NB4 (cell line): ENCODE data around the gene E2F8.

Source experiments
- DNase-seq: peaks from one replicate; pipeline ENCODE4 v3.0.0; 2010; ENCODE audit warnings: low read depth
- H3K4me3 ChIP-seq: one replicate; pipeline ENCODE4 v1.5.1; 2011; ENCODE audit warnings: mild to moderate bottlenecking, low read depth, low read length, moderate library complexity
- MYC ChIP-seq: IDR thresholded peaks from 2 replicates; pipeline ENCODE4 v1.6.1; 2011; ENCODE audit warnings: low read depth, low read length
- POLR2A ChIP-seq: IDR thresholded peaks from 2 replicates; pipeline ENCODE4 v1.6.1; 2011; ENCODE audit warnings: mild to moderate bottlenecking; ENCODE audit not compliant: insufficient read length; ENCODE audit errors: extremely low read depth
- TF ChIP-seq, protein P1 (sequence below): IDR thresholded peaks from 2 replicates; pipeline ENCODE4 v1.6.1; 2011; ENCODE audit warnings: low read depth, low read length
- TF ChIP-seq, protein P2 (sequence below): IDR thresholded peaks from one replicate; pipeline ENCODE4 v1.5.1; 2012; ENCODE audit warnings: low read depth, low read length

Gene E2F8

DNA sequence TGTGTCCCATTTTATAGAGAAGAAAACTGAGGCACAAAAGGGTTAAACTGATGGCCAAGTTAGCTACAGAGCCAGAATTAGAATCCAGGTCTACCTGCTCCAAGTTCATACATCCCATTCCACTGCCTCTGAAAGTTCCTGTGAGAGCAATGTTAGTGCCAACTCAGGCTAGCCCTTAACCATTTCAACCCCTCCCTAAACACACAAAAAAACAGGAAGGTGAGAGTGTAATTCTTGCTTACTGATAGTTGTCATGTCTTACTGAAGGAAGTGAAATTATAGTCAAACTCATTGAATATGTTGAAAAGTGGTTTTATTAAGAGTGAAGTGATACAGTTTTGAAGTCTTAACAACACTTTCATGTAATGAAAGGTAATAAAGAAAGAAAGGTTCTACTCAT lies 2.9 kb upstream of the E2F8 start:
- H3K4me3 ChIP-seq = no peak overlapping the region
- TF ChIP-seq, protein P1, sequence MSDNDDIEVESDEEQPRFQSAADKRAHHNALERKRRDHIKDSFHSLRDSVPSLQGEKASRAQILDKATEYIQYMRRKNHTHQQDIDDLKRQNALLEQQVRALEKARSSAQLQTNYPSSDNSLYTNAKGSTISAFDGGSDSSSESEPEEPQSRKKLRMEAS = no peak
- no peak for TF ChIP-seq MYC
- TF ChIP-seq, protein P2, sequence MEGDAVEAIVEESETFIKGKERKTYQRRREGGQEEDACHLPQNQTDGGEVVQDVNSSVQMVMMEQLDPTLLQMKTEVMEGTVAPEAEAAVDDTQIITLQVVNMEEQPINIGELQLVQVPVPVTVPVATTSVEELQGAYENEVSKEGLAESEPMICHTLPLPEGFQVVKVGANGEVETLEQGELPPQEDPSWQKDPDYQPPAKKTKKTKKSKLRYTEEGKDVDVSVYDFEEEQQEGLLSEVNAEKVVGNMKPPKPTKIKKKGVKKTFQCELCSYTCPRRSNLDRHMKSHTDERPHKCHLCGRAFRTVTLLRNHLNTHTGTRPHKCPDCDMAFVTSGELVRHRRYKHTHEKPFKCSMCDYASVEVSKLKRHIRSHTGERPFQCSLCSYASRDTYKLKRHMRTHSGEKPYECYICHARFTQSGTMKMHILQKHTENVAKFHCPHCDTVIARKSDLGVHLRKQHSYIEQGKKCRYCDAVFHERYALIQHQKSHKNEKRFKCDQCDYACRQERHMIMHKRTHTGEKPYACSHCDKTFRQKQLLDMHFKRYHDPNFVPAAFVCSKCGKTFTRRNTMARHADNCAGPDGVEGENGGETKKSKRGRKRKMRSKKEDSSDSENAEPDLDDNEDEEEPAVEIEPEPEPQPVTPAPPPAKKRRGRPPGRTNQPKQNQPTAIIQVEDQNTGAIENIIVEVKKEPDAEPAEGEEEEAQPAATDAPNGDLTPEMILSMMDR = no peak
- no peak for TF ChIP-seq POLR2A
- peak; percentile 50 for DNase-seq

DNA sequence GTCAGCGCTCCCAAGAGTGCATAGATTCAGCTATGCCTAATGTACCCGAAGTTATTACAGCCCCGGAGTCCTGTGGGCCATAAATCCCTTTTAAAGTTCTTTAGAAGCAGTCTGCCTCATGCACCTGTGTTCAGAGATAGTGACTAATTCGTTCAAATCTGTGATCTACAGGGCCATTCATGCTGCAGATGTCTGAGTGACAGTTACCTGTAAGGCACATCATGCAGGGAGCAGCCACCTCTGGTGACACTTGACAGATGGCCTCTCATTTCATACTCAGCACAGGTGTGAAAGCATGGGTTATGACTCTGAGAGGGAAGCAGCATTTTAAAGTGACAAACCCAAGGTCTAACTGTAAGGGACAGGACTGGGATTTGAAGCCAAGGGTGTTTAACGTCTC lies 2.4 kb upstream of the E2F8 start:
- H3K4me3 ChIP-seq = no peak overlapping the region
- no peak for DNase-seq
- TF ChIP-seq, protein P1 = no peak

DNA sequence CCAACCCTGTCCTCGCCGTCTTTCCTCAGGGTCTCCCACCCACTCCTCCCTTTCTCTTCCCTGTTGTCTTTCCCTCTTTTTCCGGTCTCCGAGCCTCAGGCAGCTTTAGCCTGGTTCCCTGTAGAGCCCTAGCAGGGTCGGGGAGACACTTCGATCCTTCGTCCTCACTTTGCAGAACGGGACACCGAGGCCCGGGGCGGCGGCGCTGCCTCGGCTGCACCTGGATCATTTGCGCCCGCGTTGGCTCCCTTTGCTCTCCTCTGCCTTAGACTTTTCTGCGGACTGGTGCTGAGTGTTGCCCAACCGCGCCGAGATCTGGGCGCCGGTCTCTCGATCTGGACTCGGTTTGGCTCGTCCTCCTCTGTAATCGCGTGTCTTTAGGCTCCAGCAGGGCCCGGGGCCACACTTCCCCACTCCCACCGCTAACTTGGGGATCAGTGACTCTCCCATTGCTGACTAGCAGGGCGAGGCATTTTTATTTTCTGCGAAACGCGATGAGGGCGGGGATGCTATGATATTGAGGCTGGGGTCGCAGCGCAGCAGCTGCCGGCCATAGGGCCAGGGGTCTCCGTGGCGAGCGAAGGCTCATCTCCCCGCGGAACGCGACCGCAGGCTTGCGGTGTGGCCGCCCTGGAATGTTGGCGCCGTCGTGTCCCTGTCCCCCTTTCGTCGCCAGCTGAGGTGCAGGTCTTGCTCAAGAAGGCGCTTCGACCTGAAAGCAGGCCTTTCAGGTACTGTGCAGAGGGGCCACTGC lies 1.6 kb upstream of the E2F8 start:
- DNase-seq = peak; percentile 27
- H3K4me3 ChIP-seq = peak overlapping the region; percentile 59
- TF ChIP-seq, protein P2 = no peak
- no peak for TF ChIP-seq MYC
- TF ChIP-seq, protein P1 = no peak
- no peak for TF ChIP-seq POLR2A

DNA sequence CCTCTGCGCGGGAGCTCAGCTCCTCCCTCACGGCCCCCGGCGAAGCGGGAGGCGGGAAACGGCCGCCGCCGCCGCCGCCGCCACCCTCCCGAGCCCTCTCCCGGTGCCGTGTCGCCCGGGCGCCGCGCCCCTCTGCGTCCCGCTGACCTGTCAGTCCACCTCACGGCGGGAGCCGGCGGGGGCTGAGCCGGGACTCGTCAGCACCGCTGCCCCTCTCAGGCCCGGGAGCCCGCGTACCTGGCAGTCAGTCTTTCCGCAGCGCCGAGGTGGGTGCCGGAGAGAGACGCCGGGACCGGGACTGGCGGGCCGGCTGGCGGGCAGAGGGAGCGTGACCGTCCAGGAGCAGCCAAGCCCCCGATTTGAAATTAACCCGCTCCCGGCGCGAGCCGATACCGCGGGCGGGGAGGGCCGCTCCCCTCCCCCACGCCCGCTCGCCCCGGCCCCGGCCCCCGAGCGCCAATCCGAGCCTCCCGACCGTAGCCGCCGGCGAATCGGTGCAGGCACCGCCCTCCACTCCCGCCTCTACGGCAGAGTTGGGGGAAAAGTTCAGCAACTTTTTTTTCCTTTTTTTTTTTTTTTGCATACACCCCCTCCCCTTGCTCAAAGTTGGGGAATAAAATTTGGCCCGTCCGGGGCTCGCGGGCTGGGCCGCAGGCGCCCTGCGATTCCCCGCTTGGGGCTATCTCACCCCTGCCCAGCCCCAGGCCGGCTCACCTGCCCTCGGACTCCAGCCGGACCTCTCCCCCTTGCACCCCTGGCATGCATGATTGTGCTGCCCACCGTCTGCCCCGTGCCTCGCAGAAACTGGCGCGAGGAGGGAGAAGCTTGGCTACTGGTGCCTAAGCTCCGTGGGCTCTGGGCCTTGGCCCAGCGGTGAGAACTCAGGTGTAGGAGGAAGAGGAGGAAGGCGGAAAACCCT lies 774 bp upstream of the E2F8 start:
- TF ChIP-seq MYC (no peak), POLR2A (peak; percentile 27)
- peak; percentile 83 for DNase-seq

DNA sequence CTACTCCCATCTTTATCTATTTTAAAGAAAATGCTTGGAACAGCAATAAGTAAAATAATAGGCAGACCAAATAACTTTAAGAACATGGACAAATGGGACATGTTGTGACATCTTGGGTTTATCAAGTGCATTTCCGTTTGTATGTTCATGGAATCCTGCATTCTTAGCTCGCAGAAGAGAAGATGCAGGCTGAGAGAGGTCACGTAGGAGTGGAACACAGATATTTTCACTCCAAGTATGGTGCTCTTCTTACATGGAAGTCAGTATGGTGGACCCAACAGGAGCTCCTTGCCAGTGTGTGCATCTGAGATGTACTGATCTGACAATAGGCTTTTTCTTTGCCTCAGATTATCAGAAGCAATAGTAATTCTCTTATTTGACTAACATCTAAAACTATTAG lies 1.7 kb downstream of the E2F8 start:
- TF ChIP-seq, protein P1 = no peak
- TF ChIP-seq POLR2A (no peak), MYC (no peak)
- TF ChIP-seq, protein P2 = no peak
- peak; percentile 25 for DNase-seq
- peak overlapping the region; percentile 89 for H3K4me3 ChIP-seq

More for the DNA sequence above, 774 bp upstream of the E2F8 start:
- H3K4me3 ChIP-seq = peak overlapping the region; percentile 59

DNA sequence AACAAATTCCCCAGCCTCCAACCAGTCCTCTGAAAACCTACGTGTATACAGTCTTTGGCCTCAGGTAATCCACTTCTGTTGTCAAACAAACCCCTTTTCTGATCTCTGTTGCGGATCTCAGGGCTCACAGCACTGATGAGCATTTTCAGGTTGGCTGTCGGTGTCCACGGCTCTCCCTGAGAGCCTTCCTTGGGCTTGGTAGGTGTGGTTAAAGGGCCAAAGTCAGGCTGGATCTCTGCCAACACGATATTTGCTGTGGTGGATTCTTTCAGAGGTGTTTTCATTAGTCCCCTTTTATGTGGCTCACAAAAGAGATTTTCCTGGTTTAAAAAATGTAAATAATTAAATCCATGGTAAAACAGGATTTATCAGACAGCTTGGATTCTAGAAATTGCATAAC lies 2.9 kb downstream of the E2F8 start:
- H3K4me3 ChIP-seq = no peak overlapping the region
- TF ChIP-seq, protein P1 = no peak
- TF ChIP-seq MYC = no peak
- no peak for TF ChIP-seq POLR2A
- TF ChIP-seq, protein P2 = no peak
- no peak for DNase-seq
